Vagina (tissue), 2 donors: Measurements from ENCODE around the gene SLC44A1.

Source experiments
- CTCF ChIP-seq, 3 experiments: fragments of 450-650 bp in 2 of 3; fragments of 200-600 bp in 1 of 3; sonication (generic) in 1 of 3; IDR thresholded peaks; one replicate each; pipeline ENCODE4 v1.5.1; 2017 to 2019; ENCODE audit warnings: antibody characterized with exemption in 3 of 3, mild to moderate bottlenecking in 2 of 3, moderate library complexity in 2 of 3
- POLR2A ChIP-seq, 2 donors: fragments of 450-650 bp; IDR thresholded peaks; one replicate each; pipeline ENCODE4 v1.6.1; 2017; ENCODE audit warnings: antibody characterized with exemption in 2 of 2, mild to moderate bottlenecking in 2 of 2, moderate library complexity in 2 of 2

- TF ChIP-seq CTCF (IDR thresholded peaks at IDR 0.05) (no peak), POLR2A (IDR thresholded peaks at IDR 0.05) (no peak)
Observed at GRCh38 chr9:105431424-105432246, 187.2 kb downstream of the SLC44A1 start.
